Fibroblast of villous mesenchyme (primary cell): ENCODE results near the gene PGAM5. TPM values are rescaled to one million over a fixed set of nuclear protein-coding genes. Genes with fewer than 3 reads are reported as not detected.

Experiments used
- DNase-seq: peaks from one replicate; pipeline ENCODE4 v3.0.0-alpha.2; 2010; ENCODE audit warnings: low read depth
- H3K4me3 ChIP-seq: 2 replicates; pipeline ENCODE4 v1.5.1; 2011; ENCODE audit warnings: low read depth, mild to moderate bottlenecking, low read length
- CTCF ChIP-seq: IDR thresholded peaks from 2 replicates; pipeline ENCODE4 v1.5.1; 2012; ENCODE audit warnings: low read depth, mild to moderate bottlenecking, low read length; ENCODE audit not compliant: insufficient read depth
- total RNA-seq: library from RNA; depleted of rRNA; stranded (reverse); fragments of >200 nt; gene quantifications from 2 replicates; pipeline ENCODE4 v1.2.3, GENCODE V29; 2012

Gene PGAM5
- total RNA-seq, 1 donor: 39.3 TPM

- no peak overlapping the region for H3K4me3 ChIP-seq
- no peak for DNase-seq
- no peak for TF ChIP-seq CTCF
These were observed 26.3 kb downstream of the PGAM5 start for GRCh38 chr12:132736913-132737312.

- no peak for TF ChIP-seq CTCF
- H3K4me3 ChIP-seq: no peak overlapping the region
- DNase-seq: no peak
These were observed 29.1 kb downstream of the PGAM5 start for GRCh38 chr12:132739600-132740312.

- TF ChIP-seq CTCF: no peak
- DNase-seq: no peak
- H3K4me3 ChIP-seq: no peak overlapping the region
These were observed 29.6 kb downstream of the PGAM5 start for GRCh38 chr12:132740313-132740646.

- no peak for DNase-seq
- H3K4me3 ChIP-seq: no peak overlapping the region
- TF ChIP-seq CTCF: no peak
These were observed 30.0 kb downstream of the PGAM5 start for GRCh38 chr12:132740652-132741051.

- no peak for TF ChIP-seq CTCF
- no peak overlapping the region for H3K4me3 ChIP-seq
These were observed 31.0 kb downstream of the PGAM5 start for GRCh38 chr12:132741620-132742019.

GRCh38 chr12:132743831-132744230 is 33.2 kb downstream of the PGAM5 start:
- DNase-seq: no peak
- H3K4me3 ChIP-seq: no peak overlapping the region
- TF ChIP-seq CTCF: no peak

More at GRCh38 chr12:132741620-132742019, 31.0 kb downstream of the PGAM5 start:
- DNase-seq: no peak

- peak; percentile 34 for DNase-seq
- H3K4me3 ChIP-seq: no peak overlapping the region
These were observed 36.0 kb downstream of the PGAM5 start for GRCh38 chr12:132746613-132747012.

More at GRCh38 chr12:132746613-132747012, 36.0 kb downstream of the PGAM5 start:
- TF ChIP-seq CTCF: no peak
